Omental fat pad (tissue), 4 donors: ENCODE results near the gene PCBD1. TPM values are rescaled to one million over a fixed set of nuclear protein-coding genes. Genes with fewer than 3 reads are reported as not detected.
A peak's percentile ranks its signal among the peaks of the same experiment; 100 is the strongest.

Experiments
- ATAC-seq: fragments of 150-250 bp; one replicate; pipeline ENCODE4 v1.9.1; 2016; ENCODE audit warnings: mild to moderate bottlenecking, moderate library complexity; ENCODE audit not compliant: low FRiP score
- DNase-seq: peaks from one replicate; pipeline ENCODE4 v3.0.0-alpha.2; 2019; ENCODE audit warnings: low spot score
- total RNA-seq, 4 donors: library from RNA; depleted of rRNA; stranded (reverse); fragments of >200 nt; gene quantifications; one replicate each; pipeline ENCODE4 v1.1.0, GENCODE V29; 2016
- TF ChIP-seq, protein P1 (sequence below), 3 donors: fragments of 450-650 bp; IDR thresholded peaks; one replicate each; pipeline ENCODE4 v1.5.1; 2016 to 2017; ENCODE audit warnings: antibody characterized with exemption in 3 of 3, mild to moderate bottlenecking in 3 of 3, moderate library complexity in 2 of 3

The PCBD1 gene
- total RNA-seq, 4 donors from 2014 or later: 47.0 to 77.2 (median 64.3) TPM

DNA sequence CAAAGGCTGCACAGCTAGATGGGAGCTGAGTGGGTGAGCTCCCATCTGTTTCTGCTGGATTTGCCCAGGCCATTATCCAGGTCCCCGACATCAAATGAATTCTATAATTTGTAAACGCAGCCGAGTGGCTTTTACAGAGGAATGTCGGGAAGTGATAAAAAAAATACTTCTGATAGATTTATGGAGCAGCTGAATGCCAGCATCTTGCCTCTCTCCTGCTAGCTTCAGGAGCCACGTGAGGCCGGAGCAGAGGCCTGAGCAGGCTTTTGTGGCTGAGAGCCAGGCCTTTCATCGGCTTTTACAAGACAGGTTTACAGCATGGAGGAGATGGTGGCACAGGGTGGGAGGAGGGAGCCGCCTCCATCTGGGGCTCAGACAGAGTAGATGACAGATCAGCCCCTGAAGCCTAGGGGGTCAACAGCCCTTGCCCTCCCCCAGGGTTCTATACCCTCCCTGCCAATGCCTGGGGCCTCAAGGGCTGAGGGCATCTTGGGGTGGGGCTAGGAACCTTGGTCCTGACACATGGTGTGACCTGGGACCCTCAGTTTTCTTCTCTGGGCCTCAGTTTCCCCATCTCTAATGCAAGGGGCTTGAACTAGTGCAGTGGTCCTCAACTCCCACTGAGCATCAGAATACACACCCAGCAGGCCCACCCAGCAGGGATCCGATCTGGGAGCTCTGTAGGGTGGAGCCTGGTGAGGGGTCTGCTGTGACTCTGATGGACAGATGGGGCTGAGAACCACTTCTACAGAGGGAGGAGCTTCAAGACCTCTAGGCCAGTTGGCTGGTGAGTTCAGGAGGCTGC is 44.2 kb upstream of the PCBD1 start:
- TF ChIP-seq, protein P1, sequence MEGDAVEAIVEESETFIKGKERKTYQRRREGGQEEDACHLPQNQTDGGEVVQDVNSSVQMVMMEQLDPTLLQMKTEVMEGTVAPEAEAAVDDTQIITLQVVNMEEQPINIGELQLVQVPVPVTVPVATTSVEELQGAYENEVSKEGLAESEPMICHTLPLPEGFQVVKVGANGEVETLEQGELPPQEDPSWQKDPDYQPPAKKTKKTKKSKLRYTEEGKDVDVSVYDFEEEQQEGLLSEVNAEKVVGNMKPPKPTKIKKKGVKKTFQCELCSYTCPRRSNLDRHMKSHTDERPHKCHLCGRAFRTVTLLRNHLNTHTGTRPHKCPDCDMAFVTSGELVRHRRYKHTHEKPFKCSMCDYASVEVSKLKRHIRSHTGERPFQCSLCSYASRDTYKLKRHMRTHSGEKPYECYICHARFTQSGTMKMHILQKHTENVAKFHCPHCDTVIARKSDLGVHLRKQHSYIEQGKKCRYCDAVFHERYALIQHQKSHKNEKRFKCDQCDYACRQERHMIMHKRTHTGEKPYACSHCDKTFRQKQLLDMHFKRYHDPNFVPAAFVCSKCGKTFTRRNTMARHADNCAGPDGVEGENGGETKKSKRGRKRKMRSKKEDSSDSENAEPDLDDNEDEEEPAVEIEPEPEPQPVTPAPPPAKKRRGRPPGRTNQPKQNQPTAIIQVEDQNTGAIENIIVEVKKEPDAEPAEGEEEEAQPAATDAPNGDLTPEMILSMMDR (IDR thresholded peaks at IDR 0.05): no peak
- DNase-seq (no peak), ATAC-seq (no peak)

DNA sequence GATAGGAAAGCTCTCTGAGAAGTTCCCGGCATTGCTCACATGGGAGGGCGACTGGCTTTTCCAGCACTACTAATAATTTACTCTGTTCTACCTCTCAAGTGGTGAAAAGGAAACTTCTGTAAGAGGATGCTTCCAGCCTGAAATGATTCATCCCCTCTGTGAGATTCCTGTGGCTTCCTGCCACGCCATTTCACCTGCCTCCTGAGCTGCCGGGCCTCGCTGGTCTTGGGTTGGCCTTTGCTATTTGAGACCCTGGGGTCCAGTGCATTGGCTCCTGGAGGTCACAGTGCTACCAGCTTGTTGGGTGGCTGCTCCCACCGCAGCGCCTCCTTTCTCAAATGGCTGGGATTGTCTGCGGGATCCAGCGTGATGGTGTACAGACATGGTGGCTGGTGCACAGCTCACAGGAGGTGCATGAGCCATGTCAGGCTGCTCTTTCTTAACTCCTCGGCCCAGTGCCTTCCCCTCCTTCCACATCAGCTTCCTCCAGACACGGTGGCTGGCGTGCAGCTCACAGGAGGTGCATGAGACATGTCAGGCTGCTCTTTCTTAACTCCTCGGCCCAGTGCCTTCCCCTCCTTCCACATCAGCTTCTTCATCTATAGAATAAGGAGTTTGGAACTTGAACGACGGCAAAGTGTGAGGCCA is 42.9 kb upstream of the PCBD1 start:
- TF ChIP-seq, protein P1 (IDR thresholded peaks at IDR 0.05): no peak
- ATAC-seq (peak; percentile 60), DNase-seq (no peak)

DNA sequence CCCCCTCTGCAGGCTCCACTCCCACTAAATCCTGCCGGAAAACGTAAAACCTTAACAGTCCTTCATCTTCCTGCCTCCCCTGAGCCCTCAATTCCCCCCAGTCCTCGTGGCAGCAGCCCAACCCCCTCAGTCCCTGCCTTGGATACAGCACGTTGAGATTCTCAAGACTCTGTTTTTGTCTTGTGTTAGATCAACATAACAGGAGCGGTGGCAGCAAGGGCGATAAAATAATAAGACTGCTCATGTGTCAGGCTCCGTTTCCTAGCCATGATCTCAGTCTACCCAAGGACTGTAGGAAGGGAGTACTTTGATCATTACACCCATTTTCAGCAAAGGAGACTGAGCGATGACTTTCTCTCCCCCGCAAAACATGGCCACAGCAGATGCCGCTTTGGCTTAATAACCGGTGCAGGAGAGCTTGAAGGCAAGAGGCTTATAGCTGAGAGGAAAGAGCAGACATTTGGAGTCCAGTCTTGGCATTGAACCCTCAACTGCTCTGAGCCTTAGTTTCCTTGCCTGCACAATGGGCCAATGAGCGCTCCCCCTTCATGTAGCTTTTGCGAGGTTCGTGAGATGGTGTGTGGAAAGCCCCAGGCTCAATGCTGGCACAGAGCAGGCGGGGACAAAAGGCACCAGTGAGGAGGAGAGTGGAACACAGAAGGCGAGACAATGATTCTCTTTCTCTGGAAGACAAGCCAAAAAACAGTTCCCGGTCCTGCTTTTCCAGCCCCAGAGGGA is 42.1 kb upstream of the PCBD1 start:
- TF ChIP-seq, protein P1 (IDR thresholded peaks at IDR 0.05): no peak
- ATAC-seq (no peak), DNase-seq (no peak)

DNA sequence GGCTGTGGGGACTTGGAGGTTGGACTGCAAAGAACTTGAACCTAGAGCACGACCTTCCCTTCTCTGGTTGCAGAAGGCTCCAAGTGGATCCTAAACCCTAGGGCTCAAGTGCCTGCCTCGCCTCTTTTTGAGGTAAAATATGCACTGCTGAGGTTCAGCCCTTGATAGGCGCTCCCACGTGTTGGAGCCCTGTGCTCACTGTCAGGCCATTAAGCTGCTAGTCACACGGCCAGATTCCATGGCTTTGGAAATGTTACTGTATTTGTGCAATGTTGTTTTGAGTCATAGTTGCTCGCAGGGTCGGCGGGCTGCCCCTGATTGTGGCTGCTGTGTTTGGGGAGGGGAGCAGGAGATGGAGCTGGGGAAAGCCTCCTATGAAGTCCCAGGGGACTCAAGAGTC is 39.8 kb upstream of the PCBD1 start:
- no peak for DNase-seq
- ATAC-seq: no peak
- TF ChIP-seq, protein P1 (IDR thresholded peaks at IDR 0.05): no peak

DNA sequence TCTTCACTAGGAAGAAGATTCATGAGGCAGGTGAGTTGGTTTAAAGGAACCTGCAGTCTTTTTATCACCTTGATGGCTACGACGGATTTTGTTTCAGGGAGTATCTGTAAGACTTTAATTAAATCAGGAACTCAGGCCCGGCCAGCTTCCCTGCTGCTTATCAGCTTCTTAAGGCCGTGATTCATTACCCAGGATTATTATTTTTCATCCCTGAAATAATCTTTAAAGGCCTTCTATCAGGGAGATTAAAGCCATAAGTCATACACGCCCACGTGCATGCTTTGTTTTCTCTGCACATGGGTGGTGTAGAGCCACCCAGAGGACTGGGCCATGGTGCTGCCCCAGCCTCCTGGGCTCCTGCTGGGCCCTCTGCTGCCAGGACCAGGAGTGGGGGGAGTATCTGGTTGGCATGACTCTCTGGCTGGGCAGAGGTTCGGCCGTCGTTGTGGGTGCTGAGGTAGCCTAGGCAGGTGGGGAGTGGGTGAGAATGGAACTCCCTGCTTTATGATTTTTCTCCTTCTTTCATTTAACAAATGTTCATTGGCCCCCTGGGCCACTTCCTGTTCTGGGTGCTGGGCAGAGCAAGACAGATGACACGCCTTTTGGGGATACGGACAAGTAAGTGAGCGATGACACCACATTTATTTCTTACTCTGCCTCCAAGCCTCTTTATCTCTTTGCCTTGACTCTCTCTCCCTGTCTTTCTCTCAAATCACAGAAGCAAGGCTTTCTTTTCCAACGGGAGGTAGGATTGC is 39.0 kb upstream of the PCBD1 start:
- DNase-seq (no peak), ATAC-seq (peak; percentile 34)
- TF ChIP-seq, protein P1 (IDR thresholded peaks at IDR 0.05): no peak

DNA sequence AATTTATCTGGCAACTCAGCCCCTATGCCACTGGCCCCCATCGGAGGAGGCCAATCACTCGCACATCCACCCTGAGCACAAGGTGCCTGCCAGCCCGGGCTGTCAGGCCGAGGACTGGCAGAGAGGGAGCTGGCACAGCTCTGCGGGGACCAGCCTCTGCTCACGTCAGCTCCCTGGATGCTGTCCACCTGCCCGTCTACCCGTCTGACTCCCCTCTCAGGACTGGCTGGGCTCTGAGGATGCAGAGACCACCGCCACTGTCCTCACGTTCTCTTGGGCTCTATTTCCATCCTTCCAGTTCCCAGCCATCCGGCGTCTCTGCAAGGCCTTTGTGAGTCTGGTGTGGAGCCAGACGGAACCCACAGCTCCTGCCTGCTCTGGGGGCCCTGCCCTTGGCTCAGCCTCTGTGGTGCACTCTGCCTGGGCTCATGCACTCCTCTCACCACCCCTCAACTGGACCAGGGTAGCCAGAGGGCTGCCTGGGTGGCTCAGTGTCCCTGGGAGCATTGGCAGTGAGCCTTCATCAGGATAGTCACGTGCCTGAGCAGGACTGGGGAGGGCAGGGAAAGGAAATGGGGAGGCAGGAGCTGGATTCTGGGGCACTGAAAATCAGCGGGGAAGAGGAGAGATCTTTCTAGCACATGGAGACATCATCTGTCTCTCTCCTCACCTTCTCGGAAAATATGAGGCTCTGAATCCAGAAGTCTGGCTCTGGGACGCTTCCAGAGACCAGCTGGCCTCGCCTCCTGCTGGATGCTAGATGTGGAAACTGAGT is 38.0 kb upstream of the PCBD1 start:
- DNase-seq (no peak), ATAC-seq (no peak)

More for the DNA sequence above, 38.0 kb upstream of the PCBD1 start:
- TF ChIP-seq, protein P1 (IDR thresholded peaks at IDR 0.05): no peak
